ENCODE results near the gene ZBTB3. TPM values are rescaled to one million over a fixed set of nuclear protein-coding genes. Genes with fewer than 3 reads are reported as not detected.

ZBTB3 gene
- total and polyA plus RNA-seq, 9 of the 15 experiments (the other 6 are each of a cell fraction or from before 2014, with no cell fraction given) = 1.9 to 10.0 (median 4.9) TPM

DNA sequence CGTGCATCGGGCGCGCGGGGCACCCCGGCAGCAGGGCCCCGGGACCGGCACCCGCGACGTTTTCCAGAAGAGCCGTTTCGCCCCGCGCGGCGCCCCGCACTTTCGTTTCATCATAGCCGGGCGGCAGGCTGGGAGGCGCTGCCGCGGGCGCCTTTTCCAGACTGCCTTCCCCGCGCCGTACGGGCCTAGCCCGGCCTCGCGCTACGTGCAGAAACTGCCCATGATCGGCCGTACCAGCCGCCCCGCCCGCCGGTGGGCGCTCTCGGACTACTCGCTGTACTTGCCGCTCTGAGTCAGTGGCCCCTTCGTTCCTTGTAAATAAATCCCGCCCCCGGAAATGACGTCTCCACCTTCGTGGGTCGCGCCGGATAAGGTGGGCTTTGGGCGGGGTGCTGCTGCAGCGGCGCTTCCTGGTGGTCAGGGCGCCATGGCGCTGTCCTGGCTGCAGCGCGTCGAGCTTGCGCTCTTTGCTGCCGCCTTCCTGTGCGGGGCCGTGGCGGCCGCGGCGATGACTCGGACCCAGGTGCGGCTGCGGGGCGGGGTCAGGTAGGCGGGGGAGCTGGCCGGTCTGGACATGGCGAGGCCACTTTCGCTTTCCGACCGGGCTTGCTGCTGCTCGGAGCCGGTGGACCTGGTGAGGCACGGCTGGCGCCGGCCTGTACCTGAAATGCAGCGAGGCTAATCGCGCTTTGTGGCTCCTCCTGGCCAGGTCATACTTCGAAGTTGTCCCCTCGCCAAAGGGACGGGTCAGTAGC, 33.2 kb upstream of the ZBTB3 start, which contains the start of gene TMEM179B (continued):
- TF ChIP-seq, protein P1, sequence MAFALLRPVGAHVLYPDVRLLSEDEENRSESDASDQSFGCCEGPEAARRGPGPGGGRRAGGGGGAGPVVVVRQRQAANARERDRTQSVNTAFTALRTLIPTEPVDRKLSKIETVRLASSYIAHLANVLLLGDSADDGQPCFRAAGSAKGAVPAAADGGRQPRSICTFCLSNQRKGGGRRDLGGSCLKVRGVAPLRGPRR (CRISPR knock-in tag; IDR thresholded peaks at IDR 0.05) = no peak
- no peak for TF ChIP-seq ZFP36 (IDR thresholded peaks at IDR 0.05; ENCODE audit: low read depth, low read length, partially characterized antibody)
- no peak for TF ChIP-seq NFE2L1 (tag; IDR thresholded peaks at IDR 0.05; ENCODE audit: borderline replicate concordance, low read depth)
- TF ChIP-seq ZNF778 (CRISPR knock-in tag; IDR thresholded peaks at IDR 0.05) = no peak
- no peak for TF ChIP-seq EZH2 (IDR thresholded peaks at IDR 0.05; ENCODE audit: borderline replicate concordance, low read depth, low read length)
- no peak for TF ChIP-seq BRD9 (IDR thresholded peaks at IDR 0.05; ENCODE audit: low read depth, partially characterized antibody)
- TF ChIP-seq ETV1 (tag; conservative IDR thresholded peaks at IDR 0.05; ENCODE audit: low read depth) = peak; percentile 72
- peak in 1 of 2 experiments; percentile 60; a peak in 1 of 4 replicates for TF ChIP-seq ETV6 (IDR thresholded peaks at IDR 0.05; ENCODE audit: borderline replicate concordance in 1 of 2, low read depth in 2 of 2, low read length in 1 of 2)
- TF ChIP-seq ETV6 (CRISPR knock-in tag; IDR thresholded peaks at IDR 0.05; ENCODE audit: borderline replicate concordance) = no peak
- peak; percentile 53; the same call in 1 of the 2 replicates for TF ChIP-seq NCOR1 (IDR thresholded peaks at IDR 0.05)
- TF ChIP-seq KAT7 (CRISPR knock-in tag; IDR thresholded peaks at IDR 0.05; ENCODE audit: borderline replicate concordance) = peak; percentile 34; the same call in 1 of the 2 replicates
- TF ChIP-seq SRSF3 (IDR thresholded peaks at IDR 0.05; ENCODE audit: insufficient read depth, low read length) = no peak
- no peak; the same call in 1 of the 2 replicates for TF ChIP-seq BCOR (IDR thresholded peaks at IDR 0.05)
- TF ChIP-seq HES1 (IDR thresholded peaks at IDR 0.05; ENCODE audit: low read depth) = no peak
- peak; percentile 60; the same call in 1 of the 2 replicates for TF ChIP-seq ESRRA (IDR thresholded peaks at IDR 0.05; ENCODE audit: borderline replicate concordance, low read depth)
- TF ChIP-seq XRCC3 (IDR thresholded peaks at IDR 0.05) = no peak
- TF ChIP-seq, protein P2, sequence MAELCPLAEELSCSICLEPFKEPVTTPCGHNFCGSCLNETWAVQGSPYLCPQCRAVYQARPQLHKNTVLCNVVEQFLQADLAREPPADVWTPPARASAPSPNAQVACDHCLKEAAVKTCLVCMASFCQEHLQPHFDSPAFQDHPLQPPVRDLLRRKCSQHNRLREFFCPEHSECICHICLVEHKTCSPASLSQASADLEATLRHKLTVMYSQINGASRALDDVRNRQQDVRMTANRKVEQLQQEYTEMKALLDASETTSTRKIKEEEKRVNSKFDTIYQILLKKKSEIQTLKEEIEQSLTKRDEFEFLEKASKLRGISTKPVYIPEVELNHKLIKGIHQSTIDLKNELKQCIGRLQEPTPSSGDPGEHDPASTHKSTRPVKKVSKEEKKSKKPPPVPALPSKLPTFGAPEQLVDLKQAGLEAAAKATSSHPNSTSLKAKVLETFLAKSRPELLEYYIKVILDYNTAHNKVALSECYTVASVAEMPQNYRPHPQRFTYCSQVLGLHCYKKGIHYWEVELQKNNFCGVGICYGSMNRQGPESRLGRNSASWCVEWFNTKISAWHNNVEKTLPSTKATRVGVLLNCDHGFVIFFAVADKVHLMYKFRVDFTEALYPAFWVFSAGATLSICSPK (IDR thresholded peaks at IDR 0.05; ENCODE audit: borderline replicate concordance) = no peak
- TF ChIP-seq GTF2B (IDR thresholded peaks at IDR 0.05; ENCODE audit: extremely low read depth, insufficient read length) = no peak
- no peak for TF ChIP-seq KDM1A (IDR thresholded peaks at IDR 0.05)
- no peak for TF ChIP-seq KAT2B (IDR thresholded peaks at IDR 0.05; ENCODE audit: low read depth, low read length)
- TF ChIP-seq ATF2 (CRISPR knock-in tag; IDR thresholded peaks at IDR 0.05) = no peak
- TF ChIP-seq, protein P3, sequence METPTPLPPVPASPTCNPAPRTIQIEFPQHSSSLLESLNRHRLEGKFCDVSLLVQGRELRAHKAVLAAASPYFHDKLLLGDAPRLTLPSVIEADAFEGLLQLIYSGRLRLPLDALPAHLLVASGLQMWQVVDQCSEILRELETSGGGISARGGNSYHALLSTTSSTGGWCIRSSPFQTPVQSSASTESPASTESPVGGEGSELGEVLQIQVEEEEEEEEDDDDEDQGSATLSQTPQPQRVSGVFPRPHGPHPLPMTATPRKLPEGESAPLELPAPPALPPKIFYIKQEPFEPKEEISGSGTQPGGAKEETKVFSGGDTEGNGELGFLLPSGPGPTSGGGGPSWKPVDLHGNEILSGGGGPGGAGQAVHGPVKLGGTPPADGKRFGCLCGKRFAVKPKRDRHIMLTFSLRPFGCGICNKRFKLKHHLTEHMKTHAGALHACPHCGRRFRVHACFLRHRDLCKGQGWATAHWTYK (CRISPR knock-in tag; IDR thresholded peaks at IDR 0.05) = peak; percentile 76; the same call in 1 of the 2 replicates

Data from K562 (cell line).